ENCODE measurements around the gene SLC25A47. TPM values are rescaled to one million over a fixed set of nuclear protein-coding genes. Genes with fewer than 3 reads are reported as not detected.

SLC25A47 gene
- total and polyA plus RNA-seq, 9 of the 15 experiments (the other 6 are each of a cell fraction or from before 2014, with no cell fraction given) = 0.09 to 0.23 (median 0.22) TPM; not detected in 6

- Histone ChIP-seq H3K27ac (ENCODE audit: extremely low read depth, low read depth, low read length) (no peak overlapping the region), H3K36me3 (ENCODE audit: control insufficient read depth, insufficient read depth, low read length) (no peaks in the 10 kb centered on the region), H3K4me1 (replicated peaks in 1 of 2; ENCODE audit: control insufficient read depth in 2 of 2, insufficient read depth in 2 of 2, low read length in 2 of 2) (peaks cover 12 to 43% of the 10 kb centered on the region in 2 experiments; a peak in 4 of 5 replicates), H3K9me1 (ENCODE audit: control insufficient read depth, insufficient read depth, low read length) (peaks cover 4% of the 10 kb centered on the region), H2AFZ (ENCODE audit: low read depth, low read length) (peak overlapping the region; percentile 74), H3K9ac (ENCODE audit: insufficient read depth in 1 of 2, low read depth in 2 of 2, low read length in 2 of 2) (peak overlapping the region in 1 of 2 experiments; percentile 82; a peak in 2 of 4 replicates), H4K20me1 (replicated peaks; ENCODE audit: control insufficient read depth, insufficient read depth, low read length) (no peaks in the 10 kb centered on the region; the same call in 1 of the 2 replicates), H3K9me3 (replicated peaks; ENCODE audit: control insufficient read depth, insufficient read depth, low read depth, low read length) (no peaks in the 10 kb centered on the region), H3K4me3 (peak overlapping the region; percentile 51), H3K27me3 (ENCODE audit: control insufficient read depth in 2 of 2, insufficient read depth in 2 of 2, low read length in 2 of 2) (no peaks in the 10 kb centered on the region), H3K4me2 (ENCODE audit: insufficient read depth, low read length) (peak overlapping the region; percentile 58), H3K79me2 (ENCODE audit: control insufficient read depth, insufficient read depth, low read length) (no peaks in the 10 kb centered on the region)
- no peak; the same call in 2 of the 3 replicates for ATAC-seq
- intact Hi-C loops (cut with micrococcal nuclease) = loop anchor here (5.0 kb wide), 1 partner anchor 72 kb away; the partner anchor contains the start of gene WDR25
- ChIA-PET POLR2A (interaction anchor here (0.6 kb wide), 2 partner anchors 10 to 148 kb away, joined by 3 read pairs; no protein-coding TSS in a partner anchor), CTCF (ENCODE audit: low intra/inter-chr PET ratio) (no interaction called here)
- BruUV-seq (replicated peaks) = no TSS peak
- DNase-seq (ENCODE audit: extremely low read depth in 1 of 4, low spot score in 3 of 4) = peak; percentile 25 to 49 (median 41)
- WGBS (ENCODE audit: insufficient coverage, low coverage, missing lambda C conversion rate) = 1% methylated on average over 30 of the region's 65 CpGs
- TF ChIP-seq EGR1 (conservative IDR thresholded peaks at IDR 0.05) (peak; percentile 53; the same call in 1 of the 2 replicates), ZFX (CRISPR knock-in tag; IDR thresholded peaks at IDR 0.05) (peak; percentile 20; the same call in 1 of the 2 replicates), HCFC1 (IDR thresholded peaks at IDR 0.05; ENCODE audit: low read depth, low read length) (no peak), MECOM (CRISPR knock-in tag; IDR thresholded peaks at IDR 0.05) (no peak)
- no peak for FAIRE-seq
- in situ Hi-C loops (cut with MboI) = no loop called here
Measured at GRCh38 chr14:100305324-100306100, 17.6 kb upstream of the SLC25A47 start.

Data from K562 (cell line).